ENCODE results near the gene ACTL6A.
"Not testable (repeated sequence)": the region's sequence is repeated elsewhere in the genome, so short reads cannot be mapped to it uniquely, and the experiment has no call there.

ACTL6A gene

GRCh38 chr3:179562591-179563270 lies at the start of gene ACTL6A:
Gene ACTL6A (plus strand): TSS chr3:179562926. CDS start chr3:179563093, 167 bp downstream.
- peak; percentile 99 for DNase-seq (ENCODE audit: low read depth)

- DNase-seq (ENCODE audit: low read depth): no peak
Measured at GRCh38 chr3:179513862-179514261, 48.9 kb upstream of the ACTL6A start.

GRCh38 chr3:179516461-179517251 lies 46.1 kb upstream of the ACTL6A start:
- DNase-seq (ENCODE audit: low read depth): not testable (repeated sequence)

- DNase-seq (ENCODE audit: low read depth): no peak
Measured at GRCh38 chr3:179526482-179526881, 36.2 kb upstream of the ACTL6A start.

GRCh38 chr3:179526989-179527391 lies 35.7 kb upstream of the ACTL6A start:
- DNase-seq (ENCODE audit: low read depth): peak; percentile 33

GRCh38 chr3:179528772-179529171 lies 34.0 kb upstream of the ACTL6A start:
- peak; percentile 21 for DNase-seq (ENCODE audit: low read depth)

GRCh38 chr3:179531576-179531975 lies 31.1 kb upstream of the ACTL6A start:
- DNase-seq (ENCODE audit: low read depth): no peak

- DNase-seq (ENCODE audit: low read depth): no peak
Measured at GRCh38 chr3:179533274-179533673, 29.5 kb upstream of the ACTL6A start.

GRCh38 chr3:179536256-179536655 lies 26.5 kb upstream of the ACTL6A start:
- no peak for DNase-seq (ENCODE audit: low read depth)

- no peak for DNase-seq (ENCODE audit: low read depth)
Measured at GRCh38 chr3:179541094-179541493, 21.6 kb upstream of the ACTL6A start.

- DNase-seq (ENCODE audit: low read depth): no peak
Measured at GRCh38 chr3:179541596-179541995, 21.1 kb upstream of the ACTL6A start.

- no peak for DNase-seq (ENCODE audit: low read depth)
Measured at GRCh38 chr3:179542375-179542774, 20.4 kb upstream of the ACTL6A start.

GRCh38 chr3:179544981-179545645 lies 17.6 kb upstream of the ACTL6A start:
- DNase-seq (ENCODE audit: low read depth): peak; percentile 83

- no peak for DNase-seq (ENCODE audit: low read depth)
Measured at GRCh38 chr3:179546814-179547241, 15.9 kb upstream of the ACTL6A start.

- no peak for DNase-seq (ENCODE audit: low read depth)
Measured at GRCh38 chr3:179551349-179552105, 11.2 kb upstream of the ACTL6A start.

GRCh38 chr3:179558742-179559364 lies 3.9 kb upstream of the ACTL6A start:
- DNase-seq (ENCODE audit: low read depth): peak; percentile 55

- DNase-seq (ENCODE audit: low read depth): no peak
Measured at GRCh38 chr3:179560791-179561190, 1.9 kb upstream of the ACTL6A start.

GRCh38 chr3:179563271-179563783 lies 601 bp downstream of the ACTL6A start:
- peak; percentile 31 for DNase-seq (ENCODE audit: low read depth)

- DNase-seq (ENCODE audit: low read depth): no peak
Measured at GRCh38 chr3:179565496-179565895, 2.8 kb downstream of the ACTL6A start.

GRCh38 chr3:179580992-179581391 lies 18.3 kb downstream of the ACTL6A start:
- no peak for DNase-seq (ENCODE audit: low read depth)

GRCh38 chr3:179589143-179589542 lies 26.4 kb downstream of the ACTL6A start:
- DNase-seq (ENCODE audit: low read depth): no peak
